Neural crest cell (in vitro differentiated cells): ENCODE results near the gene PARP15. TPM values are rescaled to one million over a fixed set of nuclear protein-coding genes. Genes with fewer than 3 reads are reported as not detected.
A peak's percentile ranks its signal among the peaks of the same experiment; 100 is the strongest.
"Not testable (repeated sequence)": the region's sequence is repeated elsewhere in the genome, so short reads cannot be mapped to it uniquely, and the experiment has no call there.

ENCODE experiments used
- DNase-seq: peaks from one replicate; pipeline ENCODE4 v3.0.0; 2021; ENCODE audit warnings: low read depth, mixed read lengths, low spot score
- H3K27ac Mint-ChIP-seq: one replicate; pipeline ENCODE4 v1.8.0; 2021; ENCODE audit warnings: mild to moderate bottlenecking, mixed read lengths; ENCODE audit not compliant: unreplicated experiment
- H3K27me3 Mint-ChIP-seq: 2 replicates; pipeline ENCODE4 v1.8.0; 2021; ENCODE audit warnings: low read depth, mild to moderate bottlenecking, mixed read lengths
- H3K36me3 Mint-ChIP-seq: 2 replicates; pipeline ENCODE4 v1.8.0; 2021; ENCODE audit warnings: low read depth, mild to moderate bottlenecking, mixed read lengths
- H3K4me1 Mint-ChIP-seq: 2 replicates; pipeline ENCODE4 v1.8.0; 2021; ENCODE audit warnings: mixed read lengths
- H3K4me3 Mint-ChIP-seq: one replicate; pipeline ENCODE4 v1.8.0; 2021; ENCODE audit warnings: mild to moderate bottlenecking, mixed read lengths
- H3K9me3 Mint-ChIP-seq: 2 replicates; pipeline ENCODE4 v1.8.0; 2021; ENCODE audit warnings: mixed read lengths
- CTCF ChIP-seq: fragments of 200-600 bp; sonication (generic); conservative IDR thresholded peaks from 2 replicates; pipeline ENCODE4 v1.5.0; 2021; ENCODE audit warnings: antibody characterized with exemption, mild to moderate bottlenecking
- total RNA-seq: library from RNA; stranded (reverse); gene quantifications from 2 replicates; pipeline ENCODE4 v1.2.1, GENCODE V29; 2021

The PARP15 gene
- total RNA-seq, 1 donor from 2014 or later = not detected

DNA sequence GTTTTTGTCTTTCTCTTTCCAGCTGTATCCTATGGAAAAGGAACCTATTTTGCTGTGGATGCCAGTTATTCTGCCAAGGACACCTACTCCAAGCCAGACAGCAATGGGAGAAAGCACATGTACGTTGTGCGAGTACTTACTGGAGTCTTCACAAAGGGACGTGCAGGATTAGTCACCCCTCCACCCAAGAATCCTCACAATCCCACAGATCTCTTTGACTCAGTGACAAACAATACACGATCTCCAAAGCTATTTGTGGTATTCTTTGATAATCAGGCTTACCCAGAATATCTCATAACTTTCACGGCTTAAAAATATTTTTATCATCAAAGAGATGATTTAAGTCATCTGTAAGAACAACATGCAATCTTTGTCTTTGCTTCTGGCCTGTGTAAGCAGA, 58.3 kb downstream of the PARP15 start:
- Mint-ChIP-seq H3K9me3 (no peaks in the 10 kb centered on the region), H3K36me3 (no peaks in the 10 kb centered on the region), H3K4me3 (no peak overlapping the region), H3K27me3 (peaks cover 10% of the 10 kb centered on the region), H3K27ac (no peak overlapping the region), H3K4me1 (no peaks in the 10 kb centered on the region)
- no peak for DNase-seq
- no peak for TF ChIP-seq CTCF

DNA sequence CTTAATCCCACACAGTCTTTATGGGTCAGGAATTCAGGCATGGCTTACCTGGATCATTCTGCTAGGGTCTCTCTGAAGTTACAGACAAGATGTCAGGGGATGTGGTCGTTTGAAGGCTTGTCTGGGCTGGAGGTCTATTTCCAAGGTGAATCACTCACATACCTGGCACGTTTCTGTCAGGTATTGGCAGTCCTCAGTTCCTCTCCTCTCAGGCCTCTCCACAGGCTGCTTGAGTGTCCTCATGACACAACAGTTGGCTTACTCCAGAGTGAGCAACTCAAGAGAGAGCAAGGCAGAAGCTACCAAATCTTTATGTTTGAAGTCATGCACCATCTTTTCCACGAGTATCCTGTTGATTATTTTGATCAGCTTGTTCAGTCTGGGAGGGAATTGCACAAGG, 59.2 kb downstream of the PARP15 start:
- Mint-ChIP-seq H3K27me3 (peaks cover 10% of the 10 kb centered on the region), H3K9me3 (no peaks in the 10 kb centered on the region), H3K27ac (no peak overlapping the region), H3K4me3 (no peak overlapping the region), H3K36me3 (no peaks in the 10 kb centered on the region), H3K4me1 (no peaks in the 10 kb centered on the region)
- no peak for TF ChIP-seq CTCF
- DNase-seq = no peak

- no peak for TF ChIP-seq CTCF
Measured at GRCh38 chr3:122640437-122640999, 63.1 kb downstream of the PARP15 start.

DNA sequence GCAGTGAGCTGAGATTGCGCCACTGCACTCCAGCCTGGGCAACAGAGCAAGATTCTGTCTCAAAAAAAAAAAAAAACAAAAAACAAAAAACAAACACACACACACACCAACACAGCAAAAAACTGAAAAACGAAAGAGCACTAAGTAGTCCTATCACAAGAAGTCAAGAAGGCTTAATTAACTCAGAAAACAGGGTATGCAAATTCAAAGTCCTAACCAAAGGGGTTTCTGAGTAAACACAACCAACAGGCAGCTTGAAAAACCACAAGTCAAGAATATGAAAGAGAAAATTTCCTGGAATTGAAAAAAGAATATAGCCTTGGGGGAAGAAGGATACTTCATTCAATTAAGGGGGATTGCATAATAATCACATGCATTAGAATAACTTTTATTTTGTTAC, 65.5 kb downstream of the PARP15 start:
- H3K27ac Mint-ChIP-seq = no peak overlapping the region
- H3K9me3 Mint-ChIP-seq = no peaks in the 10 kb centered on the region
- no peak for TF ChIP-seq CTCF
- no peak overlapping the region for H3K4me3 Mint-ChIP-seq
- H3K36me3 Mint-ChIP-seq = no peaks in the 10 kb centered on the region
- no peaks in the 10 kb centered on the region for H3K4me1 Mint-ChIP-seq
- DNase-seq = no peak
- no peaks in the 10 kb centered on the region for H3K27me3 Mint-ChIP-seq

More at GRCh38 chr3:122640437-122640999, 63.1 kb downstream of the PARP15 start:
- Mint-ChIP-seq H3K9me3 (no peaks in the 10 kb centered on the region), H3K4me1 (no peaks in the 10 kb centered on the region), H3K27ac (no peak overlapping the region), H3K36me3 (no peaks in the 10 kb centered on the region), H3K27me3 (peaks cover 3% of the 10 kb centered on the region), H3K4me3 (no peak overlapping the region)
- DNase-seq = no peak

DNA sequence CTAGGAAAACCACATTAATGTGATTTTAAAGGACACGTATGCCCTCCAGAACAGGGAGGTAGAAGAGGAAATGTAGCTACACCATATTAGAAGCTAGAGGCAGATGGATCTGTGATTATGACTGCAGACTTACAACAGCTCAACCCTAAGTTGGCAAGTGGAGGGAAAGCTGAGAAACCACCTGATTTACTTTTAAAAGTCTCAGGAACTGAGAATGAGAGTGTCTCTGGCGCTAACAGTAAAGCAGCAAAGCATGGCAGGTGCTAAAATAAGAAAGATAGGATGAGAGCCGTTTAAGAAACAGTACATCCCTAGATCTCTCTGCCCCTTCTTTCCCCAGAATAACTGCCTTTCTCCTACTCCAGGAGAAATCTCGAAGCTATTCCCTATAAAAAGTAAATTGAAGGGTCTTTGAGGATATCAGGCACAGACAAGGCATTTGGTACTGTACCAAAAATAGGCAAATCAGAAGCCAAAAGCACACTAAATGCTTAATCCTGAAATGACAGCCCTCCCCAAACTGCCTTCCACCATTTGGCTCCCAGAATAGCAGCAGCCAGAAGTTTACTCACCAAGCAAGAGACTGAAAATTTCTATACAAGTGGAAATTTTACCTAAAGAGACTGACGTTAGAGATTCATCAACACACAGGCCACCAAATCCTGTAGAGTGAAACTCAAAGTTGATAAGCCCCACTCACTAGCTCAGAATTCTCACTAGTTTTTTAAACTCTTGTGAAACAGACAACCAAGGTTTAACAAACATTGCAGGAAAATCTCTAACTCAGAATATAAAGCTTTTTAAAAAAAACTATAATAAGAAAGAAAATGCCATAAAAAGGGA, 68.9 kb downstream of the PARP15 start:
- Mint-ChIP-seq H3K27ac (no peak overlapping the region), H3K4me1 (peaks cover 5% of the 10 kb centered on the region)
- no peak for TF ChIP-seq CTCF

DNA sequence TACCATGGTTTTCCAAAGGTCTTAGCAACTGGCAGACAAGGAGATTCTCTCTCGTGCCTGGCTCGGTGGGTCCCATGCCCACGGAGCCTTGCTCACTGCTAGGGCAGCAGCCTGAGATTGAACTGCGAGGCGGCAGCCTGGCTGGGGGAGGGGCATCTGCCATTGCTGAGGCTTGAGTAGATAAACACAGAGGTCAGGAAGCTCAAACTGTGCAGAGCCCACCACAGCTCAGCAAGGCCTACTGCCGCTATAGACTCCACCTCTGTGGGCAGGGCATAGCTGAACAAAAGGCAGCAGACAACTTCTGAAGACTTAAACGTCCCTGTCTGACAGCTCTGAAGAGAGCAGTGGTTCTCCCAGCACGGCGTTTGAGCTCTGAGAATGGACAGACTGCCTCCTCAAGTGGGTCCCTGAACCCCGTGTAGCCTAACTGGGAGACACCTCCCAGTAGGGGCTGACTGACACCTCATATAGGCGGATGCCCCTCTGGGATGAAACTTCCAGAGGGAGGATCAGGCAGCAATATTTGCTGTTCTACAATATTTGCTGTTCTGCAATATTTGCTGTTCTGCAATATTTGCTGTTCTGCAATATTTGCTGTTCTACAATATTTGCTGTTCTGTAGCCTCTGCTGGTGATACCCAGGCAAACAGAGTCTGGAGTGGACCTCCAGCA, 73.9 kb downstream of the PARP15 start:
- DNase-seq = peak; percentile 14
- not testable (repeated sequence) for H3K9me3 Mint-ChIP-seq, H3K27ac Mint-ChIP-seq, H3K4me1 Mint-ChIP-seq, H3K27me3 Mint-ChIP-seq, H3K36me3 Mint-ChIP-seq, H3K4me3 Mint-ChIP-seq

More for the DNA sequence above, 68.9 kb downstream of the PARP15 start:
- no peak for DNase-seq
- no peaks in the 10 kb centered on the region for H3K9me3 Mint-ChIP-seq
- H3K4me3 Mint-ChIP-seq = no peak overlapping the region
- no peaks in the 10 kb centered on the region for H3K36me3 Mint-ChIP-seq
- H3K27me3 Mint-ChIP-seq = no peaks in the 10 kb centered on the region

DNA sequence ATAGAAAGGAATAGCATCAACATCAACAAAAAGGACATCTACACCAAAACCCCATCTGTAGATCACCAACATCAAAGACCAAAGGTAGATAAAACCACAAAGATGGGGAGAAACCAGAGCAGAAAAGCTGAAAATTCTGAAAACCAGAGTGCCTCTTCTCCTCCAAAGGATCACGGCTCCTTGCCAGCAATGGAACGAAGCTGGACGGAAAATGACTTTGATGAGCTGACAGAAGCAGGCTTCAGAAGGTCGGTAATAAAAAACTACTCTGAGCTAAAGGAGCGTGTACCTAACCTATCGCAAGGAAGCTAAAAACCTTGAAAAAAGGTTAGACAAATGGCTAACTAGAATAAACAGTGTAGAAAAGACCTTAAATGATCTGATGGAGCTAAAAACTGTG, 74.5 kb downstream of the PARP15 start:
- not testable (repeated sequence) for H3K4me1 Mint-ChIP-seq, H3K27me3 Mint-ChIP-seq, H3K27ac Mint-ChIP-seq, DNase-seq, H3K4me3 Mint-ChIP-seq, H3K9me3 Mint-ChIP-seq, H3K36me3 Mint-ChIP-seq

DNA sequence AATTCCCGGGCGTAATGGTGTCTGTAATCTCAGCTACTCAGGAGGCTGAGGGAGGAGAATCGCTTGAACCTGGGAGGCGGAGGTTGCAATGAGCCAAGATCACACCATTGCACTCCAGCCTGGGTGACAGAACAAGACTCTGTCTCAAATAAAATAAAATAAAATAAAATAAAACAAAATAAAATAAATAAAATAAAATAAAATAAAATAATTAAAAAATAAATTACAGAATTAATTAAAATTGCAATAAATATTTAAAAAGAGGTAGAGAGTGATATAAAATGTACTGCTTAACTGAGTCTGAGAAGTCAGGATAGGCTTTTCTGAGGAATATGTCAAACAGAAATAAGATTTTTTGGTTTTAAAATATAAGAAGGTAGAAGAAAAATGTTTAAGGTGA, 80.9 kb downstream of the PARP15 start:
- not testable (repeated sequence) for H3K27ac Mint-ChIP-seq, H3K36me3 Mint-ChIP-seq, H3K4me3 Mint-ChIP-seq, DNase-seq, H3K4me1 Mint-ChIP-seq
- Mint-ChIP-seq H3K27me3 (peaks cover 11% of the 10 kb centered on the region), H3K9me3 (peaks cover 13% of the 10 kb centered on the region)
